MG63 (cell line): ENCODE data around the gene PRKCB. TPM values are rescaled to one million over a fixed set of nuclear protein-coding genes. Genes with fewer than 3 reads are reported as not detected.

ENCODE experiments used
- DNase-seq: peaks from one replicate; pipeline ENCODE4 v3.0.0-alpha.2; 2020
- H3K27me3 ChIP-seq: fragments of 250-450 bp; sonication (Bioruptor Pico); 2 replicates; pipeline ENCODE4 v1.5.1; 2020; ENCODE audit warnings: mild to moderate bottlenecking, moderate library complexity
- H3K36me3 ChIP-seq: fragments of 250-450 bp; sonication (Bioruptor Pico); 2 replicates; pipeline ENCODE4 v1.5.1; 2020; ENCODE audit warnings: mild to moderate bottlenecking, moderate library complexity
- H3K4me3 ChIP-seq: fragments of 250-450 bp; sonication (Bioruptor Pico); 2 replicates; pipeline ENCODE4 v1.5.1; 2020; ENCODE audit warnings: mild to moderate bottlenecking, moderate library complexity
- H3K9me3 ChIP-seq: fragments of 250-450 bp; sonication (Bioruptor Pico); 2 replicates; pipeline ENCODE4 v1.5.1; 2020; ENCODE audit warnings: mild to moderate bottlenecking, moderate library complexity
- total RNA-seq: library from RNA; depleted of rRNA; stranded (reverse); fragments of >200 nt; shearing (Covaris generic); gene quantifications from 2 replicates; pipeline ENCODE4 v1.2.3, GENCODE V29; 2014; ENCODE audit warnings: low replicate concordance

The PRKCB gene
- total RNA-seq, 1 experiment from 2014 or later: not detected

DNA sequence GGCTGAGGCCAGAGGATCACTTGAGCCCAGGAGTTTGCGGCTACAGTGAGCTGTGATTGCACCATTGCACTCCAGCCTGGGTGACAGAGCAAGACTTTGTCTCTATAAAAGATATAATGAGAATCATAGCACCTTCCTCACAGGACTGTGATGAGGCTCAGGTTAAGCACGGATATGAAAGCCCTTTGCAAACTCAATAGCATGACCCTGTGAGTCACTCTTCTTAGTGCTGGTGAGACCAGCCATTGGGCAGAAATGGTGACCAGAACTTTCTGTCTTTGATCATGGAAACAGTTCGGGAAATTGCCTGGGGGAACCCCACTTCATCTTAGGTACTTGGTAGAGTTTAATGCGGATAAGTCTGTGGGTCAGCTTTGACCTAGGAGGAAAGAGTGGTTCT lies 144.2 kb downstream of the PRKCB start:
- no peak for DNase-seq
- Histone ChIP-seq H3K4me3 (no peak overlapping the region), H3K27me3 (peaks cover 12% of the 10 kb centered on the region), H3K9me3 (no peaks in the 10 kb centered on the region), H3K36me3 (no peaks in the 10 kb centered on the region)

- H3K4me3 ChIP-seq: no peak overlapping the region
Observed at GRCh38 chr16:23981429-23982399, 145.9 kb downstream of the PRKCB start.

GRCh38 chr16:23986455-23986854 lies 150.7 kb downstream of the PRKCB start:
- DNase-seq: no peak
- peaks cover 6% of the 10 kb centered on the region for H3K27me3 ChIP-seq
- H3K4me3 ChIP-seq: no peak overlapping the region
- H3K36me3 ChIP-seq: no peaks in the 10 kb centered on the region
- no peaks in the 10 kb centered on the region for H3K9me3 ChIP-seq

More at GRCh38 chr16:23981429-23982399, 145.9 kb downstream of the PRKCB start:
- DNase-seq: no peak
- H3K36me3 ChIP-seq: no peaks in the 10 kb centered on the region
- H3K27me3 ChIP-seq: peaks cover 12% of the 10 kb centered on the region
- H3K9me3 ChIP-seq: no peaks in the 10 kb centered on the region

- H3K9me3 ChIP-seq: no peaks in the 10 kb centered on the region
- H3K4me3 ChIP-seq: no peak overlapping the region
- H3K36me3 ChIP-seq: no peaks in the 10 kb centered on the region
- DNase-seq: no peak
- H3K27me3 ChIP-seq: peaks cover 6% of the 10 kb centered on the region
Observed at GRCh38 chr16:23987443-23987842, 151.7 kb downstream of the PRKCB start.

DNA sequence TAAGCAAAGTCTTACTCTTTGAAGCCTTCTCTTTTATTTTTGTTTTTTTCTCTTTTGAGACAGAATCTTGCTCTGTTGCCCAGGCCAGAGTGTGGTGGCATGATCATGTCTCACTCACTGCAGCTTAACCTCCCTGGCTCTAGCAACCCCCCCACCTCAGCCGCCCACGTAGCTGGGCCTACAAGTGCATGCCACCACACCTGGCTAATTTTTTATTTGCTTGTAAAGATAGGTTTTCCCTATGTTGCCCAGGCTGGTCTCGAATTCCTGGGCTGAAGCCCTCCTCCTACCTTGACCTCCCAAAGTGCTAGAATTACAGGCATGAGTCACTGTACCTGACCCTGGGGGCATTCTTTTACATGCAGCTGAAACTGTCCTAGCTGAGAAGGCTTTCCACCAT lies 154.7 kb downstream of the PRKCB start:
- no peaks in the 10 kb centered on the region for H3K9me3 ChIP-seq
- H3K36me3 ChIP-seq: no peaks in the 10 kb centered on the region
- H3K27me3 ChIP-seq: no peaks in the 10 kb centered on the region; the same call in 1 of the 2 replicates
- no peak for DNase-seq
- no peak overlapping the region for H3K4me3 ChIP-seq

DNA sequence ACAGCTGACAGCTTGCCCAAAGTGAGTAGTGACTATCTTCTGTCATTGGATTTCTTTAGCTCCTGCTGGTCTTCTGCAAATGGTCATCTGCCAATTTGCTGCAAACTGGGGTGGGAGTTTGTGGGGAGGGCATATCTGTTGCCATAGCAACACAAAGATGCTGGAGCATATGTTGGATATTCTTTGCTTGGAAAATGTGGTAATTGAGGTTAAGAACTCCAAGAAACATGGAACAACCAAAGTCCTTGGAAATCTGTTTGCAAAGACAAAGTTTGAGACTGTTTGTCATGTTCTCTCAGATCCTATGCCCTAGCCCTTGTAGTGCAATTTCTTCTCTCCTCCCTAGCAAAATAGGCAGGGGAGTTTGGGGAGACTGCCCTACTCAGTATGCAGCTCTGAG lies 155.3 kb downstream of the PRKCB start:
- no peak overlapping the region for H3K4me3 ChIP-seq
- no peak for DNase-seq
- no peaks in the 10 kb centered on the region for H3K36me3 ChIP-seq
- no peaks in the 10 kb centered on the region for H3K9me3 ChIP-seq
- H3K27me3 ChIP-seq: no peaks in the 10 kb centered on the region; the same call in 1 of the 2 replicates

GRCh38 chr16:23994615-23995014 lies 158.8 kb downstream of the PRKCB start:
- no peak for DNase-seq
- H3K36me3 ChIP-seq: no peaks in the 10 kb centered on the region
- H3K9me3 ChIP-seq: no peaks in the 10 kb centered on the region
- no peaks in the 10 kb centered on the region for H3K27me3 ChIP-seq
- no peak overlapping the region for H3K4me3 ChIP-seq

- no peaks in the 10 kb centered on the region for H3K27me3 ChIP-seq
- no peak overlapping the region for H3K4me3 ChIP-seq
- H3K36me3 ChIP-seq: no peaks in the 10 kb centered on the region
- no peak for DNase-seq
- H3K9me3 ChIP-seq: no peaks in the 10 kb centered on the region
Observed at GRCh38 chr16:23996258-23996955, 160.6 kb downstream of the PRKCB start.

DNA sequence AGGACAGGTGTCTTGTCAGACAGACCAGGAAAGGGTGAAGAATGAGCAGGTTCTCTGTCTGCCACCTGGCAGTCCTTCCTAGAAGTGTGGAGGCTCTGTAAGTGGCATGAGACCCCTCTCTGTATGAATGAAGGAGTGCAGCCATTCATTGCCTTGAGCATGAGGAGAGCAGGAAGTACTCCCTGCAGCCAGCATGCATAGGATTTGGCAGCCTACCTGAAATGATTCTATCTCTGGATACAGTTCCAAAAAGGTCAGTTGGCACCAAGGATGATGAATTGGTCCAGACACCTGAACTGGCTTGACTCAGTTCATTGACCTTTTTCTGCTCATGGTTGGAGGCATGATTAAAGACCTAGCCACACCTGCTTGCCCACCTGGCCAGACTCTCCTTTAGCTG lies 163.0 kb downstream of the PRKCB start:
- no peaks in the 10 kb centered on the region for H3K36me3 ChIP-seq
- no peaks in the 10 kb centered on the region for H3K9me3 ChIP-seq
- H3K4me3 ChIP-seq: no peak overlapping the region
- DNase-seq: no peak
- H3K27me3 ChIP-seq: no peaks in the 10 kb centered on the region; the same call in 1 of the 2 replicates

DNA sequence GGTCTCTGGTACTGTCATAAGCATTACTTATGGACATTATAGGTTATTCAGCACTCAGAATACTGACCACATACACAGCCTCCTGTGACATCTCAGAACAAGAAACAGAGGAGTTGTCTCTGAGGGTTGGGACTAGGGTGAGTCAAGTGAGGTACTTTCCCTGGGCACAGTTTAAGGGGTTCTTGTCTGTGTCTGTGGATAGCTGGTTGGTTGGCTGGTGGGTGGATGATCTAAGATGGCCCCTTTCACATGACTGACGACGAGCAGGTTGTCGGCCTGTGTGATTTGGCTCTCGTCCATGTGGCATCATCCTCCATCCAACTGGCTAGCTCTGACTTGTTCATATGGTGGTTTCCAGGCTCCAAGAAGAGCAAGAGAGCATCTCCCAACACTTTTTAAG lies 163.9 kb downstream of the PRKCB start:
- Histone ChIP-seq H3K9me3 (no peaks in the 10 kb centered on the region), H3K36me3 (no peaks in the 10 kb centered on the region), H3K4me3 (no peak overlapping the region), H3K27me3 (no peaks in the 10 kb centered on the region; the same call in 1 of the 2 replicates)
- DNase-seq: no peak

GRCh38 chr16:24001710-24002109 lies 165.9 kb downstream of the PRKCB start:
- Histone ChIP-seq H3K27me3 (no peaks in the 10 kb centered on the region; the same call in 1 of the 2 replicates), H3K36me3 (no peaks in the 10 kb centered on the region), H3K4me3 (no peak overlapping the region), H3K9me3 (no peaks in the 10 kb centered on the region)
- DNase-seq: no peak

DNA sequence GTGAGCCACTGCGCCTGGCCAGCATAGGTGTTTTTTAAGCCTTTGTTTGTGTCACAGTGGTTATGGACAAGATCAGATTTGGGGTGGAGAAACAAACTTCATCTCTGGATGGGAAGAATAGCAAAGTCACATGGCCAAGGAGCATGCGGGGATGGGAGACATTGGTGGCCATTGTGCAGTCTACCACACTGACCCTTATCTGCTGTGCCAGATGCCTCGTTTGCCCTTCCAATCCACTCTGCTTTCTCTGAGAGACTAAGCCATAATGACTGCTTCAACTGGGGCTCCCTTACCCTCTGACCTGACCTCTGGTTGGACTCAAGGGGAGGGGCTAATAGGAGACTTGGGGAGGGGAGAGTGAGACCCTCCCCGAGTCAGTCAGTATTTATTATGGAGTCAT lies 166.8 kb downstream of the PRKCB start:
- no peaks in the 10 kb centered on the region; the same call in 1 of the 2 replicates for H3K27me3 ChIP-seq
- H3K4me3 ChIP-seq: no peak overlapping the region
- no peaks in the 10 kb centered on the region for H3K9me3 ChIP-seq
- DNase-seq: no peak
- no peaks in the 10 kb centered on the region for H3K36me3 ChIP-seq

DNA sequence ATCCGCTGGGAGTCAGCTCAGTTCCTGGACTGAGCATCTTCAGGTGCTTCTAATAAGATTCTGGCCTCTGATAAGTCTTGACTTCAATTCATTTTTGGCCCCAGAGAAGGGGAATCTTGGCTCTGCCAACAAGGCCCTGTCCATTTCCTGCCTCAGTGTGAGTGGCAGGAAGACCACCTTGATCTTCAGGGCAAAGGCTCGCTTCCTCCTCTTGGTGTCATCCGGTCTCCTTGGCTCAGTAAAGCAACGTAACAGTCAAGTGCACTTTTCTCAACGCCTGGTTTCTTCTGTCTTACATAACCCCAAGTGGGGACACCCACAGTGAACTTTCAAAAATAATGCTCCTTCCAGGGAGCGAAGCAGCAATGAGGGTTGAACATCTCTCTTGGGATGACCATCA lies 169.8 kb downstream of the PRKCB start:
- Histone ChIP-seq H3K4me3 (no peak overlapping the region), H3K9me3 (no peaks in the 10 kb centered on the region), H3K36me3 (no peaks in the 10 kb centered on the region), H3K27me3 (peaks cover 5% of the 10 kb centered on the region; the same call in 1 of the 2 replicates)
- DNase-seq: no peak

GRCh38 chr16:24007391-24007790 lies 171.6 kb downstream of the PRKCB start:
- no peak for DNase-seq
- H3K36me3 ChIP-seq: no peaks in the 10 kb centered on the region
- H3K27me3 ChIP-seq: peaks cover 5% of the 10 kb centered on the region; the same call in 1 of the 2 replicates
- no peak overlapping the region for H3K4me3 ChIP-seq
- H3K9me3 ChIP-seq: no peaks in the 10 kb centered on the region

GRCh38 chr16:24007934-24008333 lies 172.2 kb downstream of the PRKCB start:
- Histone ChIP-seq H3K27me3 (peaks cover 5% of the 10 kb centered on the region; the same call in 1 of the 2 replicates), H3K4me3 (no peak overlapping the region), H3K36me3 (no peaks in the 10 kb centered on the region), H3K9me3 (no peaks in the 10 kb centered on the region)
- no peak for DNase-seq

DNA sequence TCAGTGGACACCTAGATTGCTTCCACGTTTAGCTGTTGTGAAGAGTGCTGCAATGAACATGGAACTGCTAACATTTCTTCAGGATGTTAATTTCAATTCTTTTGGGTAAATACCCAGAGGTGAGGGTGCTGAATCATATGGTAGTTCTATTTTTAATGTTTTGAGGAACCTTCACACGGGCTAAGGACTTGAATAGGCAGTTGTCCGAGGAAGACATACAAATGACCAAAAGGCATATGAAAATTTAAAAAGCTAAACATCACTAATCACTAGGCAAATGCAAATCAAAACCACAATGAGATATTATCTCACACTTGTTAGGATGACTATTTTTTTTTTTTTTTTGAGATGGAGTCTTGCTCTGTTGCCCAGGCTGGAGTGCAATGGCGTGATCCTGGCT lies 173.3 kb downstream of the PRKCB start:
- Histone ChIP-seq H3K27me3 (peaks cover 5% of the 10 kb centered on the region), H3K9me3 (no peaks in the 10 kb centered on the region), H3K36me3 (no peaks in the 10 kb centered on the region), H3K4me3 (no peak overlapping the region)
- DNase-seq: no peak

DNA sequence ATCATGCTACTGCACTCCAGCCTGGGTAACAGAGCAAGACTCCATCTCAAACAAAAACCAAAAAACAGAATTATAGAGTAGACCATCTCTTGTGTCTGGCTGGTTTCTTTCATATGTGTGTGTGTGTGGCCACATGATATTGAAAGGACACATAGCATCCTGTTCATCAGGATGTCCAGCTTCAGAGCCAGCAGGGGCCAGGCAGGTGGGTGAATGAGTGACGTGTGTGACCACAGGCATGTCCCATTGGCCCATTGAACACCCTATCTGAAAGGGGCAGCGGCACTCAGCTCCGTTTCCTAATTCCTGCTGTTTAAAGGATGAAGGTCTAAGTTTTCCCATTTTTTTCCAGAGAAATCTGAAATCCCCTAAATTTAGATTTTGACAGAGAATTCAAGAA lies 174.2 kb downstream of the PRKCB start:
- H3K4me3 ChIP-seq: no peak overlapping the region
- H3K36me3 ChIP-seq: no peaks in the 10 kb centered on the region
- peaks cover 5% of the 10 kb centered on the region for H3K27me3 ChIP-seq
- H3K9me3 ChIP-seq: no peaks in the 10 kb centered on the region
- no peak for DNase-seq
